CD4-positive, alpha-beta T cell treated with Interleukin-6 at 100 ng/mL for 8 hours (primary cell): ENCODE data around the gene WFDC12.
"Not testable (repeated sequence)": the region's sequence is repeated elsewhere in the genome, so short reads cannot be mapped to it uniquely, and the experiment has no call there.

ENCODE experiments used
- DNase-seq: peaks from one replicate; pipeline ENCODE4 v3.0.0-alpha.2; 2020; ENCODE audit warnings: mixed read lengths, low spot score

The WFDC12 gene, protein sequence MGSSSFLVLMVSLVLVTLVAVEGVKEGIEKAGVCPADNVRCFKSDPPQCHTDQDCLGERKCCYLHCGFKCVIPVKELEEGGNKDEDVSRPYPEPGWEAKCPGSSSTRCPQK

DNA sequence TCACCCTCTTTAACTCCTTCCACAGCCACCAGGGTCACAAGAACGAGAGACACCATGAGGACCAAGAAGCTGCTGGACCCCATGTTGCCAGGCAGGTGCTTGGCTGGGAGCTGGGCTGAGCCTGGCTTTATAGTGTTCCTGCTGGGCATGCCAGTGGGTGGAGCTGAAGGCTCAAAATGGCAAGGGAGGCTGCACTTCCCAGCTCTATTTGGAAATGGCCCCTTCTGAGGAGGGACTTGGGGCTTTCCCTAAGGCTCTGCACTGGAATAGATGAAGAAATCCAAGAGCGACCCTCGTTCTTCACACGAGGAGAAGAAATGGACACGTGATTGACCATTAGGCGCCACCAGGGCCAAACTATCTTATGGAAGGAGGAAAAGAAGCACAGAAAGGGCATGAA lies at the start of gene WFDC12:
TSS of gene WFDC12 (minus strand) at position 101 of the 400 bp plus-strand sequence. CDS start at position 83, 18 bp downstream.
- no peak for DNase-seq

DNA sequence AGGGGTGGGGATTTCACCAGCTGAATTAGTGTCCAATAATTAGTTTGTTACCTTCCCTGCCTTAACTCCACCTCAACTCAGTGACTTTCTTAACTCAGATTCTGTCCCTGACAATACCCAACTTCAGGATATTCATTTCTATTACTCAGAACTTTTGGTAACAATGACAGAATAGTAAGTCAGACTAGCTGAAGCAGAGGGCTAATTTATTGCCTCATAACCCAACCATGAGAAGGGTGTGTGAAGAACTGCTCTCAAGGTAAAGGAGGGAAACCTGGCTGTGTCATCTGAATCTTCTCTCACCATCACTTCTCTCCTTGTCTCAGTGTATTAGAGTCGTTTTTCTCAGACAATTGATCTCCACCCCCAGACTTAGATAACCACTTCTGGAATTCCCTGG lies 49.3 kb upstream of the WFDC12 start:
- DNase-seq, result no peak

DNA sequence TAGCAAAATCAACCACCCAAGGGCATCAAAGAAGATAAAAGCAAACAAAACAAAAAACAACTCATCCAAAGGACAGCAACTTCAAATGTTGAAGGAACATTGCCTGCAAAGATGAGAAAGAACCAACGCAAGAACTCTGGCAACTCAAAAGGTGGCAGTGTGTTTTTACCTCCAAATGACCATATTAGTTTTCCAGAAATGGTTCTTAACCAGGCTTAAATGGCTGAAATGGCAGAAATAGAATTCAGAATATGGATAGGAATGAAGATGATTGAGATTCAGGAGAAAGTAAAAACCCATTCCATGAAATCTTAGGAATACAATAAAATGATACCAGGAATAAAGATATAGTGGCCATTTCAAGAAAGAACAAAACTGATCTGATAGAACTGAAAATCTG lies 40.6 kb upstream of the WFDC12 start:
- no peak for DNase-seq

DNA sequence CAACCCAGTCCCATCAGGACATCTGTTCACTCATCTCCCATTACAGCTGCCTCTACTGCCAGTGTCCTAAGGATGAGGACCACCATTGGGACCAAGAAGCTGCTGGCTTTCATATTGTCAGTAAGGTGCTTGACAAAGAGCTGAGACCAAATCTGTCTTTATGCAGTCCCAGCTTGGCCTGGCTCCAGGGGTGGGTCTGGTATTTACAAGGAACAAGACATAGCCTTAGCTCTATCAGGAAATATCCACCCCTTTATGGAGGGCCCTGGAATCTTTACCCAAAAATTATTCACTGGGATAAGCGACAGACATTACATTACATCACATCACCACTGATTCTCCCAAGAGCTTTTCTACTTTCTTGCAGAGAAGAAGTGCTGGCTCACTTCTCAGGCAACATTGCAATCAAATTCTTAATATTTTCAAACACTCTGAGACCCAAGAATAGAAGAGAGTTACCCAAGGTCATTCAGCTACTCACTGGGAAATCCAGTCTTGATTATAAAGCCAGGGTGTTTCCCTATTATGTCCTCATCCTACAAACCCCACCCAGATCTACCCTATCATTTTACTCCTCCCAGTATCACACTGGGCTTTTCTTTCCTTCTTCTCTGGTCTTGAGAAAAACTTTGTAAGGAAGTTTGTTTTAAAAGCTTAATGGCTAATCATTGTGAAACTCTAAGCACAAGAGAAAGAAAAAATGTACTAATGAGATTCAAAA lies 39.0 kb upstream of the WFDC12 start:
- DNase-seq, result no peak

DNA sequence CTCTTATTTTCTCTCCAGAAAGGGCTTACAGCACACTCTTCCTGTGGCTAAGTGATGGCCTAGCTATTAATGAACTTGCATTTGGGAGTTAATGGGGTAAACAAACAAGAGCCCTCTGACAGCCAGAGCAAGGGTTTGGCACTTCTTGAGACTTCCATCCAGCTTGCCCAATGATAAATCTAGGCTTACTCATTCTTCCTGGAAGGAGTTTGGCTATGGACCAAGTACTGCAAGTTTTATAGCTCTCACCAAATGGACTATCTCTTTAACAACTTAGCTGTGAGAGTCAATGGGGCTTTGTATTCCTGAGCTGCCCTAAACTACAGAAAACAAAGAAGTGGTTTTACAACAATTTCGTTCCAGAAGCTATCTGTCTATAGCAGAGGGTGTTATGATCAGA lies 33.7 kb upstream of the WFDC12 start:
- no peak for DNase-seq

DNA sequence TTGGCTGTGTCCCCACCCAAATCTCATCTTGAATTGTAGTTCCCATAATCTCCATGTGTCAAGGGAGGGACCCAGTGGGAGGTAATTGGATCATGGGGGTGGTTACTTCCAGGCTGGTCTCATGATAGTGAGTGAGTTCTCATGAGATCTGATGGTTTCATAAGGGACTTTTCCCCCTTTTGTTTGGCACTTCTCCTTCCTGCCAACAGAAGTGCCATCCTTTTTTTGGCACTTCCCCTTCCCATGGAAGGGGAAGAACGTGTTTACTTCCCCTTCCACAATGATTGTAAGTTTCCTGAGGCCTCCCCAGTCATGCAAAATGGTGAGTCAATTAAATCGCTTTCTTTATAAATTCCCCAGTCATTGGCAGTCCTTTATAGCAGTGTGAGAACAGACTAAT lies 32.4 kb upstream of the WFDC12 start:
- DNase-seq, result no peak

DNA sequence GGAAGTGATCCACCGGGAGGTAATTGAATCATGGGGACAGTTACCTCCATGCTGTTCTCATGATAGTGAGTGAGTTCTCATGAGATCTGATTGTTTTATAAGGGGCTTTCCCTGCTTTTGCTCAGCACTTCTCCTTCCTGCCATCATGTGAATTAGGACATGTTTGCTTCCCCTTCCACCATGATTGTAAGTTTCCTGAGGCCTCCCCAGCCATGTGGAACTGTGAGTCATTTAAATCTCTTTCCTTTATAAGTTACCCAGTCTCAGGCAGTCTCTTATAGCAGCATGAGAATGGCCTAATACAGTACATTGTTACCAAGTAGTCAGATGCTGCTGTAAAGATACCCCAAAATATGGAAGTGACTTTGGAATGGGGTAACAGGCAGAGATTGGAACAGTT lies 30.5 kb upstream of the WFDC12 start:
- DNase-seq, result not testable (repeated sequence)

DNA sequence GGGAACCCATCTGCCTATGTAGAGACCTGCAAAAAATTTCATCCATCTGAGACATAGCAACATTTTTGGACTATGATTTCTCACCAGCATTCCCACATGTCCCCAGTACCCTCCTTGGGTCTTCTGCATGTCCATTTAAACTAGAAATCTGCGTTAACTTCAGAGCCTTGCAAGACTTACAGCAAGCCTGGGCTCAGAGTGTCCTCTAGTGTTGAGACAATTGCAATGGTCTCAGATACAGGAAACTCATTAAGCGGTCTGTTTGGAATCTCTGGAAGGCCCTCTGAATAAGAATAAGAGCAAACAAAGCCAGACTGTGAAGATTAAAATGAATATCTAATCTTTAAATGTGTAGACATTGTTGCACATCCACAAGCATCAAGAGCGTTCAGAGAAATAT lies 29.9 kb upstream of the WFDC12 start:
- no peak for DNase-seq

DNA sequence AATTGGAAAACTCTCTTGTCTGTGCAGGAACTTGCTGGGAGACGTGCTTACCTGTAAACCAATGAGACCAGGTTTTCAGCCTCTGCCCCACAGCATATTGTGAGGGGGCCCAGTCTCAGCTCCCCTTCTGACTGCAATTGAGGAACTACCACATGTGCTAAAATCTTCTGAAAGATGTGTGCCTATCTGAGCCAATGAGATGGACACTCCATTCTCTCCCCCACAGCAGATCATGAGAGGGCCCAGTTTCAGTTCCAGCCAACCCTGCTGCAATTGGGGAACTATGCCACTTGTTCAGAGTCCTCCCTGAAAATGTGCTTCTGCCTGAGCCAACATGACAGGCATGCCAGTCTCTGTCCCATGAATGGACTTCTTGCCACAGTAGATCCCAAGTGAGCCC lies 29.5 kb upstream of the WFDC12 start:
- DNase-seq, result no peak

DNA sequence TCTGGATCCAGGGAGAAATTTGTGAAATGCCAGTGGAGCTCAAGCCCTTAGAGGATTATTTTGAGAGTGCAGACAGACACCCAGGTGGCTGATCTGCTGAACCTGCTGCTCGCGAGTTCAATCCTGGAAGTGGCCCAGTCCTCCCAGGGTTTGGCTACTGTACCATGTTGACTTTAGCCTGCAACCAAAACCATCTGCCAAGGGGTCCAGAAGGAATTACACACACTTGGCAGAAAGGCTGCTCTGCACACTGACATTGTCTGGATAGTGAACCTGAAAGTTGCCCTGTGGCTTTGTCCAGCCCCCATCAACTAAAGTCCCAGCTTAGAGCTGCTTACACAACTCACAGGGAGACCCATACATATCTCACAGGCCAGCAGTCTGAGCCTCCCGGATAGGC lies 28.9 kb upstream of the WFDC12 start:
- no peak for DNase-seq

DNA sequence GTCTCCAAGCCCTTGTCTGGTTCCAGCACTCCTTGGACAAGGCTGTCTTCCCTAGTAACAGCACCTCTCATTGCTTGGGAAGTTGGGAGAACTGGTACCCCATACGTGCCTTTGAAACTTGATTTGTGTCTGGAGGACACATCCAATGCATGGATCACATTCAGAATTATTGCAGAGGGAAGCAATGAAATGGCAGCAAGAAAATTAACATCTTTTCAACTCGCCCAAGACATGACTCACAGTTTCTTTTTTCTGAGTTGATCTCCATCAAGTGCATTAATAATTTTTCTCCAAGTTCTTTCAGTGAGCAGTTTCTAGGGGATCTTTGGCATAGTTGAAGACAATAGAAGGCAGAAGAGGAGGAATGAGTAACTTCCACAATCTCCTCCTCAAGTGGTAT lies 28.1 kb upstream of the WFDC12 start:
- DNase-seq, result no peak

DNA sequence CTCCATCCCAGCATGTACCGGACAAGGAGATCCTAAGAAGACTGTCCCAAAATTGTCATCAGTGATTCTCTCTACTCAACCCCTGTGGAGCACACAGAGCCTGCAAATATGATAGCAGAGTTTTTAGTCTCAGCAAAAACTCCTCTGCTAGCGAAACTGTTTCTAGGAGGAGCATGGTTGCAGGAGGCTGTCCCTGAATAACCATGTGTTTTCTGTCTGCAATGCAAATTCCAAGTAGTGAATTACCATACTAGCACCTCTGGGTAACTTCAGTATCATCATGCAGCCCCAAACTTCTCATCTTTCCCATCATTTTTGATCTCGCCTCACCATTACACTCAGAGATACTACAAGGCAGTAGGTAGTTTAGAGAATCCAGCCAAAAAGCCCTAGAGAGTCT lies 24.8 kb upstream of the WFDC12 start:
- DNase-seq, result no peak

DNA sequence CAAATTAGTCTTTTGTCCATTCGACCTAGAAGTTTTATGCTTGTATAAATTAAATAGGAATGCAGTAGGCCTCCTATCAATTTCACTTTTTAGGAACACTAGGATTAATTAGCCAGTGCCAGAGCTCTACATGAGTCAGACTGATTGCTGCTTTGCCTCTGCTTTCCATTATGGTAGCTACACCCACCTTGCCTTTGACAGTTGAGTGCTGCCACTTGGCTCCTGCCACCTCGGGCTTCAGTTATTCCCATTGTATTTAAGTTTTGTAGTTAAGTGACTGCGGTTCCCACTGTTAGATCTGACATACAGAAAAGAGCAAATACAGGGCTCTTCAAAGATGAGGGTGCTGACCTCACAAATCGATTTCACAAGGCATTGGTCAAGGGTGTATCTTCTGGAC lies 16.6 kb upstream of the WFDC12 start:
- no peak for DNase-seq

DNA sequence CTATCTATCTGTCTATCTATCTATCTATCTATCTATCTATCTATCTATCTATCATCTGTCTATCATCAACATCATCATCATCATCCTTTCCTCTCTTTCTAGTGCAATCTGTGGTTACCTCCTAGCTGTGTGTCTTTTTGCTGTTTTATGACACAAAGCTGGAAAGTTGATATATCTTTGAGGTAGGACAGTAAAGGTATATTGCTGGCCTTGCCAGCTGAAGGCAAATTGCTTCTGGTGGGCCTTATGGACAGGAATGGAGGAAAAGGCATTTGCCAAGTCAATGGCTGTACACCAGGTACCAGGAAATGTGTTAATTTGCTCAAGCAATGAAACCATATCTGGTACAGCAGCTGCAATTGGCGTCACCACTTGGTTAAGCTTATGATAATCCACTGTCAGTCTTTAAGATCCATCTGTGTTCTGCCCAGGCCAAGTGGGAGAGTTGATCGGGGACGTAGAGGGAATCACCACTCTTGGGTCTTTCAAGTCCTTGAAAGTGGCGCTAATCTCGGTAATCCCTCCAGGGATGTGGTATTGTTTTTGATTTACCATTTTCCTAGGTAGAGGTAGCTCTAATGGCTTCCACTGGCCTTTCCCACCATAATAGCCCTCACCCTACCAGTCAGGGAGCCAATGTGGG lies 15.6 kb upstream of the WFDC12 start:
- not testable (repeated sequence) for DNase-seq

DNA sequence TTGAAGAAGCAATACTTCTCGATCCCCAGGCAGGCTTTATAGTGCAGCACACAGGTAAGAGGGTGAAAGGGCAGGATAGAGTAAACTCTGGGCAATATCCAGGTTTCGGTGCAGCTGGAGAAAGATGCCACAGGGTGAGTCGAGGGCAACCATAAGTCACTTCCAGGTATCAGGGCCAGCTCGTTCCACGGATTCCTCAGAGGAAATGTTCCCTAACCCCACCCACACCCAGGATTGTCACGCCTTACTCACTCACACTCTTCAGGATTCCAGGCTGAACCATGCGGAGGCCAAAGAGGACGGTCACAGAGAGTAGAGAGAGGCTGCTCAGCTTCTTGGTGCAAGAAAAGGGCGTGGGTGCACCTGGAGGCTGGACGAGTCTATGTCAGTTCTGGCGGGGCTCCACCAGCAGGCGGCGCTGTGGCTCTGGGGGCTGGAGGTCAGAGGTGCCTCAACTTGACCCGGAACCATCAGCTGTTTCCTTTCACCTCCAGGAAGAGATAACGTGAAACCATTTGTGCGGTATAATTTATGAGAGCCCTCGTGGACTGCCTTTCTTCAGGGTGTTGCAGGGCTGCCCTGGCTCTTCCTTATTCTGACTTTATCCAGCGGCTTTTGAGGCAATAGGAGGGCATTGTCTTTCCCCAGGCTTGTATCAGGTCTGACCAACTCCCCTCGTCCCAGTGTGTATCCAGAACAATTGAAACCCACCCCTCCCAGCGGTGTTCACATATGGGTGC lies 14.5 kb upstream of the WFDC12 start:
- peak; percentile 4 for DNase-seq

DNA sequence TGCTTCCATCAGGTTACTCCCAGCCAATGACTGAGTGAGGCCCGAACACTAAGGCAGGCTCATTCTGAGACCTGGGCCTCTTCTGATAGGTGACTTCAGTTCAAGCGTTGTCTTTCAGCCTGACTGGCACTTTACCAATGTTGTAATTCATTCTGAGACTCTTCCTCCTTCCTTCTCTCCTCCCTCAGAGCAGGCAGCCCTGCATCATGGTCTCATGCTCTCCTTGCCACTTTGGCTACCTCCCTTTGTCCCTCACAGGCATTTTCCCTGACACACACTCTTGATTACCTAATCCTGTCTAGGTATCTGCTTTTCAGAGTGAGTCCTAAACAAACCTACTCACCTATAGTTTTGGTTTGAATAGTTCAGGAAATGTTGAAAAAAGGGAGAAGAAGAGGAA lies 12.6 kb upstream of the WFDC12 start:
- no peak for DNase-seq

DNA sequence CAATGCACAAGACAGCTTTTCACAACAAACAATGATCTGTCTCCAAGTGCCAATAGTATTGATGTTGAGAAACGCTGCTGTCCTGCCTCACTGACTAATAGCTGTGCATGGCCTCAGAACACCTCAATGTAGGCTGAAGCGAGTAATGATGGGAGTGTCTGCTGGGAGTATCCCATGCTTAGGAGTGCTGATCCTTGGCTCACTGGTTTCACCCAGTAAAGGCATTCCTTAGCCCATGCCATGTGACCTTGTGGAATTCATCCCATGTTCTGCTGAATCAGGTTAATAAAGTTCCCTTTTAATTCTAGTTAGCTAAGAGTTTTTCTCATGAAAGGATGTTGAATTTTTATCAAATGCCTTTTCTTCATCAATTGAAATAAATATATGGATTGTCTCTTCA lies 3.8 kb upstream of the WFDC12 start:
- DNase-seq, result no peak

DNA sequence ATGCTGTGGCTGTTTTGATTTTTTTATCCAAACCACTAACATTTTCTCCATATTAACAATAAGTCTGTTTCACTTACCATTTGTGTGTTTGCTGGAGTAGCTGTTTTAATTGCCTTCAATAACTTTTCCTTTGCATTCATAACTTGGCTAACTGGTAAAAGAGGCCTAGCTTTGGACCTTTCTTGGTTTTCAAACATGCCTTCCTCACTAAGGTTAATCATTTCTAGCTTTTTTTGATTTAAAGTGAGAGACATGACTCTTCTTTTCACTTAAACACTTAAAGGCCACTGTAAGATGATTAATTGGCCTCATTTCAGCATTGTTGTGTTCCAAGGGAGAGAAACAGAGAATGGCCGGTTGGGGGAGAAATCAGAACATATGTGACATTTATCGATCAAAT lies 2.9 kb downstream of the WFDC12 start:
- DNase-seq, result no peak

DNA sequence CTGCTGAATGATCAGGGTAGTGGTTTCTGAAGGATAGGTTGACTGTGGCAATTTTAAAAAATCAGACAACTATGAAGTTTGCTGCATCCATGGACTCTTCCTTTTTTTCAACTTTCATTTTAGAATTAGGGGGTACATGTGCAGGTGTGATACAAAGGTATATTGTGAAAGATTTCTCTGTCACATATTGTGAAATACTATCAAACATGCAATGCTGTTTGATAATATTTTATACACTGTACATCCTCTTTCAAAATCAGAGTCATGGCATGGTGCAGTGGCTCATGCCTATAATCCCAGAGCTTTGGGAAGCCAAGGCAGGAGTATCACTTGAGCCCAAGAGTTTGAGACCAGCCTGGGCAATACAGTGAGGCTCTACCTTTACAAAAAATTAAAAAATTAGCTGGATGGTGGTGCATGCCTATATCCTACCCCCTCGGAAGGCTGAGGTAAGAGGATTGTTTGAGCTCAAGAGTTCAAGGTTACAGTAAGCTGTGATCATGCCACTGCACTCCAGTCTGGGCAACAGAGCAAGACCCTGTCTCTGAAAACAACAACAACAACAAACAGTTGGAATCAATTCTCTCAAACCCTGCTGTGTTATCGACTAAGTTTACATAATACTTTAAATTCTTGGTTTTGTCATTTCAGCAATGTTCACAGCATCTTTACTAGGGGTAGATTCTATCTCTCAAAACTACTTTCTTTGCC lies 4.6 kb downstream of the WFDC12 start:
- DNase-seq, result no peak

DNA sequence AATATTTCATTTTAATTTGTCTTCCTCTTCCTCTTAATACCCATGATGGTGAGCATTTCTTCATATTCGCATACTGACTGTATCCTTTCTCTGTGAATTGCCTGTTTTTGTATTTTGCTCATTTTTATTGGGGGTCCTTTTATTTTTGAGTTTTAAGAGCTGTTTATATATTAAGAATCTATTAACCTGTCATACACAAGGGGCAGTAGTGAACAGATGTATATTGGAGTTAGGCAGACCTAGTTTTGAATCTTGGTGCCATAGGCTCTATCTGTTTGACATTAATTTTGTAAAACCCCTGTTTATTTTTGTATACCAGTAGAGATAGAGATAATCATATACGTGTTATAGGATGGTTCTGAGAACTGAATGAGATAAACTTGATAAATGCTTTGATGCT lies 6.2 kb downstream of the WFDC12 start:
- no peak for DNase-seq

DNA sequence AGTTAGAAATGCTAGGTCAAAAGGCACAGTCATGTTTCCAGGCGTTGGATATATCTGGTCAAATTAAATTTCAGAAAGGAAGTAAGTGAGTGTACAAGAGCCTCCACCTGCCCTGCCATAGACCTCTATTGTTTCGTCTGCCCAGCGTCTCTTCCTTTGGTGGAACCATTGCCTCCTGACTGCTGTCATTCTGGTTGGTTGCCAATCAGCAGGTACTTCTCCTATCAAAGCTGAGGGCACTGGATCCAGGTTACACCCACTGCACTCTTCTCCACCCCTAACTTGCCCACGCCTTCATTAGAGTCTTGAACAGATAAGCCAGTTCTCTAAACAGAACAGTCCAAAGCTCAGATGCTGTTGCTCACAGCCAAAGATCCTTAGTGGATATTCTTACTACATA lies 6.7 kb downstream of the WFDC12 start:
- DNase-seq, result no peak

DNA sequence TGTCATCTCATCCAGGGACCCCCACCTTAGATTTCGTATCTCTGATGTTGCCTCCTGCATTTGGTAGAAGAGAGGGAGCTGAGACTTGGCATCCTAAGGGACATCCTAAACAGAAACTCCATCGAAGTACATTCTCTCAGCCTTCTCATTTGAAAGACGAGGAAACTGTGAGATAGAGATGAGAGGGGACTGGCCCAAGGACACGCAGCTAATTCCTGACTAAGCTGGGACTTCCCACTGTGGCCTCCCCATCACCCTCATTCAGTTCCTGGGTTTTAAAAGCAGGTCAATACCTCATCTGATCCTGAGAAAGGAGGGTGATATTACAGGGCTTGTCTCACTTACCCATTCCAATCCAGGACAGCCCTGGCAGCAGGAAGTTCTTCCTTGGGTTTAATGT lies 8.4 kb downstream of the WFDC12 start:
- DNase-seq, result no peak
